HepG2 (cell line): ENCODE results near the gene RRAGA.
A peak's percentile ranks its signal among the peaks of the same experiment; 100 is the strongest.

Experiments
- ARID3A ChIP-seq: IDR thresholded peaks from 2 replicates; pipeline ENCODE4 v1.6.1; 2012; ENCODE audit warnings: low read depth, low read length, improper control_type of control experiment
- POLR2AphosphoS2 ChIP-seq: IDR thresholded peaks from 2 replicates; pipeline ENCODE4 v1.6.1; 2011; ENCODE audit warnings: low read depth, low read length, improper control_type of control experiment
- SP1 ChIP-seq, 2 experiments: fragments of 450-650 bp in 1 of 2; sonication (generic) in 1 of 2; formaldehyde crosslinking in 1 of 2; IDR thresholded peaks; 2 replicates each; pipeline versions ENCODE4 v1.4.0 to v1.6.1; 2016 to 2020; ENCODE audit warnings: missing genetic modification reagents in 1 of 2
- TP53 ChIP-seq: sonication (generic); formaldehyde crosslinking; conservative IDR thresholded peaks from 2 replicates; pipeline ENCODE4 v1.4.0; 2020; ENCODE audit warnings: missing genetic modification reagents
- ZNF354B ChIP-seq: sonication (generic); formaldehyde crosslinking; IDR thresholded peaks from 2 replicates; pipeline ENCODE4 v1.8.0; 2022; ENCODE audit warnings: mild to moderate bottlenecking, missing genetic modification reagents
- ZNF782 ChIP-seq: sonication (generic); formaldehyde crosslinking; IDR thresholded peaks from 2 replicates; pipeline ENCODE4 v1.4.0; 2020; ENCODE audit warnings: missing genetic modification reagents, mild to moderate bottlenecking, borderline replicate concordance

- TF ChIP-seq ZNF354B (CRISPR knock-in tag) (no peak), TP53 (no peak), SP1 (IDR thresholded peaks at IDR 0.05) (no peak), SP1 (CRISPR knock-in tag; IDR thresholded peaks at IDR 0.05) (no peak), ARID3A (peak; percentile 56; the same call in 1 of the 2 replicates), ZNF782 (CRISPR knock-in tag) (no peak), POLR2AphosphoS2 (no peak)
These were observed 25.6 kb downstream of the RRAGA start for GRCh38 chr9:19074836-19075235.
